Stomach smooth muscle (tissue), 2 donors: ENCODE data around the gene GRB2.

ENCODE experiments used
- H3K27ac ChIP-seq: one replicate; pipeline ENCODE4 v1.7.0; 2013; ENCODE audit warnings: mild to moderate bottlenecking, low read length, inconsistent platforms
- H3K27me3 ChIP-seq, 2 donors: one replicate each; pipeline ENCODE4 v1.7.0; 2013; ENCODE audit warnings: low read length in 2 of 2; ENCODE audit not compliant: insufficient read depth in 2 of 2, control insufficient read depth in 1 of 2
- H3K36me3 ChIP-seq, 2 donors: one replicate each; pipeline ENCODE4 v1.7.0; 2013; ENCODE audit warnings: low read length in 2 of 2; ENCODE audit not compliant: control insufficient read depth in 2 of 2, insufficient read depth in 2 of 2
- H3K4me1 ChIP-seq: one replicate; pipeline ENCODE4 v1.7.0; 2013; ENCODE audit warnings: low read length; ENCODE audit not compliant: control insufficient read depth, insufficient read depth
- H3K4me3 ChIP-seq, 2 donors: one replicate each; pipeline ENCODE4 v1.7.0; 2013; ENCODE audit warnings: low read length in 2 of 2
- H3K9ac ChIP-seq, 2 donors: one replicate each; pipeline ENCODE4 v1.7.0; 2013; ENCODE audit warnings: low read length in 2 of 2, mild to moderate bottlenecking in 1 of 2
- H3K9me3 ChIP-seq, 2 donors: one replicate each; pipeline ENCODE4 v1.7.0; 2013; ENCODE audit warnings: low read length in 2 of 2; ENCODE audit not compliant: control insufficient read depth in 2 of 2
- donor health status: healthy.
- donor health status: Pancreatic carcinoma.

Gene GRB2

DNA sequence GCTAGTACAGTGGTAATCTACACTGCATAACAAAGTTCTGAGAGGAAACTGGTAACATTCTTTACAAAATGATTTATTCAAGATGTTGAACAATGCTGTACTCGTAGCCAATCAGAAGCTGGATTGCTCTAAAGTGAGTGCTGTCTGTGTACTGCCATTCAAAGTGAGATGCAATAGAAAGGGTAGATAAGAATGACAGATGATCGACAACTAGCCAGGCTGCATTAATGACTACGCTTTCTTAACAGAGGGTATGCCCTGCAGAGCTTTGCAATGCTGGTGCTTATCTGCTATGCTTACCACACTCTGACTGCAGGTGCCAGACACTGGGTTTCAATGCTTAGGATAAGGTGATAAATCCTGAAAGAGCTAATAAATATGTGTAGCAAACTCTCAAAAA is 70.2 kb downstream of the GRB2 start:
- Histone ChIP-seq H3K27ac (no peak overlapping the region), H3K27me3 (no peaks in the 10 kb centered on the region), H3K36me3 (peaks cover 6 to 11% of the 10 kb centered on the region in 2 donors), H3K4me1 (peaks cover 3% of the 10 kb centered on the region), H3K9ac (no peak overlapping the region), H3K9me3 (no peaks in the 10 kb centered on the region), H3K4me3 (no peak overlapping the region)

DNA sequence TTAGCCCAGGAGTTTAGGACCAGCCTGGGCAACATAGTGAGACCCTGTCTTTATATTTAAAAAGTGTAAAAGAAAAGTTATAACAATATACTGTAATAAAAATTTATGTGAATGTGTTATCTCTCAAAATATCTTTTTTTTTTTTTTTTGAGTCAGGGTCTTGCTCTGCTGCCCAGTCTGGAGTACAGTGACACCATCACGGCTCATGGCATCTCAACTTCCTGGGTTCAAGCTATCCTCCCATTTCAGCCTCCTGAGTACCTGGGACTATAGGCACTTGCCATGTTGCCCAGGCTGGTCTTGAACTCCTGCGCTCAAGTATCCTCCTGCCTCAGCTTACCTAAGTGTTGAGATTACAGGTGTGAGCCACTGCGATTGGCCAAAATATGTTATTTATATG is 70.8 kb downstream of the GRB2 start:
- no peak overlapping the region for H3K4me3 ChIP-seq
- H3K27me3 ChIP-seq = no peaks in the 10 kb centered on the region
- no peak overlapping the region for H3K9ac ChIP-seq
- peaks cover 3% of the 10 kb centered on the region for H3K4me1 ChIP-seq
- H3K36me3 ChIP-seq = peaks cover 6 to 11% of the 10 kb centered on the region in 2 donors
- no peak overlapping the region for H3K27ac ChIP-seq
- H3K9me3 ChIP-seq = no peaks in the 10 kb centered on the region

DNA sequence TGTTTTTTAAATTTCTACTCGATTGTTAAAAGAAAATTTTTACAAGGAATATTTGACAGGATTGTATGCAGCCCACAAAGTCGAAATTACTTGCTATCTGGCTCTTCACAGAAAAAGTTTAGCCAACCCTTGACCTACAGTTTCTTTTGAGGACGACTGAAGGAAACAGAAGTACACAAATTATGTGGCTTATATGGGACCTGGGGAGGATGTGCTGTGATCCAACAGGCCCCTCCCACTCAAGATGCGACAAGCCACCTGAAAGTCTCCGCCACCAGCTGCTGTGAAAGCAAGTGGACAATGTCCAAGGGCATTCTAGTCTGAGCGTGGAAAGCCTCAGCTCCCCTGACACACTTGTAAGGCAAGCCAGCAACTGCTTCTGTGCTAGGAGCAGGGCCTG is 73.8 kb downstream of the GRB2 start:
- H3K9me3 ChIP-seq = no peaks in the 10 kb centered on the region
- H3K4me3 ChIP-seq = no peak overlapping the region
- H3K27me3 ChIP-seq = no peaks in the 10 kb centered on the region
- no peaks in the 10 kb centered on the region for H3K4me1 ChIP-seq
- H3K27ac ChIP-seq = no peak overlapping the region
- no peak overlapping the region for H3K9ac ChIP-seq
- peaks cover 6 to 11% of the 10 kb centered on the region in 2 donors for H3K36me3 ChIP-seq

DNA sequence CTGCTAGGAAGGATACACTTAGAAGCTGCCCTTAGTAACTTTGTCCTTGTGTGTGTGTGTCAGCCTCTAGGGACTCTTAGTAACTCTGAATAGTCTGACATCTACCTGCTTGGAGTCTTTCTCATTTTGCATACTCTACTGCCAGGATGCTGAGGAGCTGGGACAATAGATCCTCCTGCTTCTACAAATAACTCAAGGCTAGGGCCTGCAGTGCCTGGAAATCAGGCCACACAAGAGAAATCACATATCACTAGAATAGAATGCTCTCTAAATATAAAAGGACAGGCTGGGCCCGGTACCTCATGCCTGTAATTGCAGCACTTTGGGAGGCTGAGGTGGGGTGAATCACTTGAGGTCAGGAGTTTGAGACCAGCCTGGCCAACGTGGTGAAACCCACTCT is 77.7 kb downstream of the GRB2 start:
- Histone ChIP-seq H3K27ac (no peak overlapping the region), H3K9me3 (no peaks in the 10 kb centered on the region), H3K27me3 (no peaks in the 10 kb centered on the region), H3K36me3 (peaks cover 11% of the 10 kb centered on the region in 2 donors), H3K4me1 (peaks cover 8% of the 10 kb centered on the region), H3K9ac (no peak overlapping the region), H3K4me3 (no peak overlapping the region)

DNA sequence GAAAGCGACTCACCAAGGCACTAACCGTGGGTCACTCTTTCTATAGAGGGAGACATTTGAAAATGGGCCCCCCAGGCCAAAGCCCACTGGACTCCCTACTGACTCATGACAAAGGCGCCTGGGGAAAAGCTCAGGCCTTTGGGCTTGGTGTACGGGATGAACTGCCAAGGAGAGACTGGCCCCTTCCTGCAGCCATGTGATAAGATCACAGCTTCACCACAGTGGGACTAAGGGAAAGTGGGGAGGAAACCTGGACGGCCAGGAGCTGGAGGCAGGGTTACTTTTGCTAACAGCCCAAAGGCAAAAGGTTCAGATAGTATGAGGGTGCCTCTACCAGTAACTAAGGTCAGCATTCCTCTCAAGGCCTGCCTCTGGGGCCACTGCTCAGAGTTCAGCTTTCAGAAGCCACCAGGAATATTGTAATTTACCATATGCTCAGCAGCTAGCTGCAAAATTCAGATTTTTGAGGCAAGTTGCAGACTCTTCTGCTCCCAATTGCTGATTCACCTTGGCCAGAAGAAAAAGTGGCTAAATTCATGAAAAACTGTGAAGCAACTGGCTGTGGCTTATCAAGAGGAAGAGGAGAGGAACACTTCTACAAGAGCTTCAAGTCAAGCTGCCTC is 79.1 kb downstream of the GRB2 start:
- Histone ChIP-seq H3K9me3 (no peaks in the 10 kb centered on the region), H3K36me3 (peaks cover 10 to 11% of the 10 kb centered on the region in 2 donors), H3K27ac (no peak overlapping the region), H3K4me3 (no peak overlapping the region), H3K9ac (peak overlapping the region in 1 of 2 donors; percentile 13), H3K4me1 (peaks cover 8% of the 10 kb centered on the region), H3K27me3 (no peaks in the 10 kb centered on the region)

DNA sequence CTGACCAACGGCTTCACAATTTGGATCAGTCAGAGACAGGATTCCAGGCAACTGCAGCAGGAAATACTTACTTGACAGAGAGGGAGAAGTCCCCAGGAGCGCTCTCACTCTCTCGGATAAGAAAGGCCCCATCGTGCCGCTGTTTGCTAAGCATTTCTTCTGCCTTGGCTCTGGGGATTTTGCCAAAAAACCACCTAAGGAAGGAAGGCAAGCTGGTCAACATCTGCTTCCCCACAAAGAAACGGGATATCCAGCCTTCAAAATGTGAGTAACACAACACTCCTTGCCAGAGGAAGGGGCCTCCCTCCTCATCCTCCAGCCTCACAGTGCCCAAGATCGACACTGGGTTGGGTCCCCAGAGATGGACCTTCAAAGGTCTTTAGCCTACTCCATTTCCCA is 79.7 kb downstream of the GRB2 start:
- Histone ChIP-seq H3K9me3 (no peaks in the 10 kb centered on the region), H3K4me1 (peaks cover 10% of the 10 kb centered on the region), H3K9ac (peak overlapping the region in 1 of 2 donors; percentile 29), H3K27ac (peak overlapping the region; percentile 24), H3K36me3 (peaks cover 8 to 9% of the 10 kb centered on the region in 2 donors), H3K4me3 (no peak overlapping the region), H3K27me3 (no peaks in the 10 kb centered on the region)

DNA sequence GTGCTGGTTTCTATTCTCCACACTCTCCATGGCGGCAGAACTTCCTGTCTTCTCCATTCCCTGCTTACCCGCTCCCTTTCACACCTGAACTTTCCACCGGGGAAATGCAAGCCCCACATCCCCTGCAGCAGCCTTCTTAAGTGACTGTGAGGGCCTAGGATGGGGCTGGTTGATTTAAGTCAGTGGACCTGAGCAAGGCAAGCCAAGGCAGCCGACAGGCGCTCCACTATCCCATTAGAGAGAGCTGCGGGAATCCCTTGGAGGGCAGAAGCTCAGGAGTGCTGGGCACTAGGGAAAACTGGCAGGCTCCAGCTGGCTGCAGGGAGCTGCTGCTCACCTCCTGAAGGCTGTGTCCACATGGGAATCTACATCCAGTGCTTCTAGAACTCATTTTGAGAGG is 80.1 kb downstream of the GRB2 start:
- H3K27me3 ChIP-seq = no peaks in the 10 kb centered on the region
- peaks cover 14% of the 10 kb centered on the region for H3K4me1 ChIP-seq
- H3K27ac ChIP-seq = peak overlapping the region; percentile 24
- no peak overlapping the region for H3K4me3 ChIP-seq
- no peak overlapping the region for H3K9ac ChIP-seq
- H3K36me3 ChIP-seq = peaks cover 12% of the 10 kb centered on the region in 2 donors
- H3K9me3 ChIP-seq = no peaks in the 10 kb centered on the region

DNA sequence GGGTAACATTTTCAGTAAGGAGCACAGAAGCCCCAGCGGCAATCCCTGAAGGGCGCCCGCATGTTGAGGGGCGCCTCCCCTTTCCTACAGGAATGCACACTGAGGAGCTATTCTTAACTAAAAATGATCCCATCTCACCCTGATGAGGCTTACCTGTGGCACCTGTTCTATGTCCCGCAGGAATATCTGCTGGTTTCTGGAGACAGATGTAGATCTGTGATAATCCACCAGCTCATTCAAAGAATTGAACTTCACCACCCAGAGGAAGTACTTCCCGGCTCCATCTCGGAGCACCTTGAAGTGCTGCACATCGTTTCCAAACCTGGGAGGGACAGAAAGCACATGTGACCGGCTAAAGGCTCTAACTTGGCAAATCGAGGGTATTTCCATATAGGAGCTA is 84.0 kb downstream of the GRB2 start:
- Histone ChIP-seq H3K4me1 (peaks cover 15% of the 10 kb centered on the region), H3K9me3 (no peaks in the 10 kb centered on the region), H3K27ac (no peak overlapping the region), H3K27me3 (no peaks in the 10 kb centered on the region), H3K9ac (no peak overlapping the region), H3K4me3 (no peak overlapping the region), H3K36me3 (peaks cover 15 to 22% of the 10 kb centered on the region in 2 donors)

DNA sequence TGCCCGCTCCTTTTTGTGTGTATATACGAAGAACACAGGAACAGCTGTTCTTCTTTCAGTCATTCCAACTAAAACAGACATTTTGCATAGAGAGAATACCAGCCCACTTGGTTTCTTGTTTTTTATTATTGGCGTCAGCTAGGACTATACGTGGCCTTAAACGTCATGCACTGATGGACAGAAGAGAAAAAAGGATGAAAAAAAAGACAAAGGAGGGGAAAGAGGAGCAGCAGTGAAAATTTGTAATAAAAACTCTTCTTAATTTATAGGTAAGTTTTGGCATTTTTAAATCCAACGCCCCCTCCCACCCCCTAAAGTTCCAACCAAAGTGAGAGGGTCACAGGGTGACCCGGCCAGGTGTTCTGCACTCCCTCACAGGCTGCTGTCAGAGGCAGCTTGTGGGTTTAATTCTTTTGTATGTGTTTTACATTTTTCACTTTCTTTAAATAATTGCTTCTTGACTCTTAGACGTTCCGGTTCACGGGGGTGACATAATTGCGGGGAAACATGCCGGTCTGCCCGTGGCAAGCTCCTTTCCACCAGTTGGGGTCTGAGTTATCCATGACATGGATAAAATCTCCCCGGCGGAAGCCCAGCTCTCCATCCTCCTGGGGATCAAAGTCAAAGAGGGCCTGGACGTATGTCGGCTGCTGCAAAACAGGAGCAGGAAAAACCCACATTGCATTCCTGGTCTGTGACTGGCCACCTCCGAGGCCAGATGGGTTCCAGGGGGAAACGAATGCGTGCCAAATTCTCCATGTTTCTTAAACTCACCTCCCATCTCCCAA is 85.4 kb downstream of the GRB2 start:
- H3K27me3 ChIP-seq = no peaks in the 10 kb centered on the region
- peak overlapping the region; percentile 41 for H3K27ac ChIP-seq
- H3K9ac ChIP-seq = no peak overlapping the region
- no peak overlapping the region for H3K4me3 ChIP-seq
- peaks cover 15 to 17% of the 10 kb centered on the region in 2 donors for H3K36me3 ChIP-seq
- H3K9me3 ChIP-seq = no peaks in the 10 kb centered on the region
- H3K4me1 ChIP-seq = peaks cover 7% of the 10 kb centered on the region

DNA sequence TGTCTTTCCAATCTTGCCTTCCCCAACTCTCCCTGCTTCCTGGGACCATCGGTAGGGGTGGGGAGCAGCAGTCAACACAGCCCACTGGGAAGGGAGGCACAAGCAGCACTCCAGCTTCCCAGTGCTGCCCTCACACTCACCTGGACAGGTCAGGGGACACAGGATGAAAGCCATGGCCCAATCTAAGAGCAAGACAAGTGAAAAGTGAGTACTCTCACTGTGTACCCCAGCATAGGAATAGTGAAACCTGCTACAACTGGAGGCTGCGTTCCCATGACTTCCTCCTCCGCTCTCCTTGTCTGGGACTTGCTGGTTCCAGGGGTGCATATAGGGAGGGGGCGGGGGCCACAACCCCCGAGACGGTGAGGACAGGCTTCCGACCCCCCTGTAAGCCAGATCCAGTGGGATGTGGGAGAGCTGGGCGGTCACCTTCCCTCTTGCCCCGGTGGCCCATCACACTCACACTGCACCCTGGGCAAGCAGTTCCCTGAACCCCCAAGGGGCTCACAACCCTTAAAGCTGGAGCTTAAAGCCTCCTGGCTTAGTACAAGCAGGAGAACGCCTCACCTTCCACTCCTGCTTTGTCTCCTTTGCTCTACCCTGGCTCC is 86.8 kb downstream of the GRB2 start:
- peaks cover 15 to 17% of the 10 kb centered on the region in 2 donors for H3K36me3 ChIP-seq
- H3K4me1 ChIP-seq = peaks cover 7% of the 10 kb centered on the region
- H3K9me3 ChIP-seq = no peaks in the 10 kb centered on the region
- no peak overlapping the region for H3K27ac ChIP-seq
- no peak overlapping the region for H3K9ac ChIP-seq
- H3K27me3 ChIP-seq = no peaks in the 10 kb centered on the region
- no peak overlapping the region for H3K4me3 ChIP-seq

DNA sequence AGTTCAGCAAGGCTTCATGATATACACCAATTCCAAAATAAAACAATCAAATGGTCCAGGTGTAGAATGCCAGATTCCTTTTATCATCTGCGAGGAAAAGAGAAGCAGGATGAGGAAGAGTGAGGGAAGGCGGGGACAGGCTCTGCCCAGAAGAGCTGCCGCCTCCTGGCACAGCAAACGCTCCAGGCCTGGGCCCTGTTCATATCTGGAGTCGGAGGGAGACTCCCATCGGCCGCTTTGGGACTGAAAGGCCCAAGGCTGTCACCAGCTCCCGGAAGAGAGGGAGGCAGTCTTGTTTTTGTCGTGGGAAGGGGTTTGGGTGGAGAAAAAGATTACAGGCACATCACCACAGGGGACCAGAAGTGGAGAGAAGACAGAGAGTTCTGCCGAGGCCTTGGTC is 87.3 kb downstream of the GRB2 start:
- H3K9ac ChIP-seq = no peak overlapping the region
- no peak overlapping the region for H3K27ac ChIP-seq
- peaks cover 15 to 17% of the 10 kb centered on the region in 2 donors for H3K36me3 ChIP-seq
- no peak overlapping the region for H3K4me3 ChIP-seq
- no peaks in the 10 kb centered on the region for H3K9me3 ChIP-seq
- H3K27me3 ChIP-seq = no peaks in the 10 kb centered on the region
- peaks cover 7% of the 10 kb centered on the region for H3K4me1 ChIP-seq
